Measurements from ENCODE around the gene SLC10A4.
A peak's percentile ranks its signal among the peaks of the same experiment; 100 is the strongest.
"Not testable (repeated sequence)": the region's sequence is repeated elsewhere in the genome, so short reads cannot be mapped to it uniquely, and the experiment has no call there.

The SLC10A4 gene, protein sequence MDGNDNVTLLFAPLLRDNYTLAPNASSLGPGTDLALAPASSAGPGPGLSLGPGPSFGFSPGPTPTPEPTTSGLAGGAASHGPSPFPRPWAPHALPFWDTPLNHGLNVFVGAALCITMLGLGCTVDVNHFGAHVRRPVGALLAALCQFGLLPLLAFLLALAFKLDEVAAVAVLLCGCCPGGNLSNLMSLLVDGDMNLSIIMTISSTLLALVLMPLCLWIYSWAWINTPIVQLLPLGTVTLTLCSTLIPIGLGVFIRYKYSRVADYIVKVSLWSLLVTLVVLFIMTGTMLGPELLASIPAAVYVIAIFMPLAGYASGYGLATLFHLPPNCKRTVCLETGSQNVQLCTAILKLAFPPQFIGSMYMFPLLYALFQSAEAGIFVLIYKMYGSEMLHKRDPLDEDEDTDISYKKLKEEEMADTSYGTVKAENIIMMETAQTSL

GRCh38 chr4:48483006-48483776, at the start of gene SLC10A4:
Gene SLC10A4 (plus strand): TSS chr4:48483343. CDS start chr4:48483562, 219 bp downstream.
- H3K4me3 ChIP-seq (ENCODE audit: control insufficient read depth, low read depth, low read length) = no peak within 1 kb of the TSS
- TF ChIP-seq CTCF (IDR thresholded peaks at IDR 0.05; ENCODE audit: control insufficient read depth, insufficient read depth, low read depth, low read length, missing control alignments) = no peak
- DNase-seq (ENCODE audit: low read depth) = no peak

GRCh38 chr4:48436318-48436717, 46.8 kb upstream of the SLC10A4 start:
- no peak for TF ChIP-seq CTCF (IDR thresholded peaks at IDR 0.05; ENCODE audit: control insufficient read depth, insufficient read depth, low read depth, low read length, missing control alignments)
- DNase-seq (ENCODE audit: low read depth) = no peak
- H3K4me3 ChIP-seq (ENCODE audit: control insufficient read depth, low read depth, low read length) = no peak overlapping the region

GRCh38 chr4:48439988-48440387, 43.2 kb upstream of the SLC10A4 start:
- TF ChIP-seq CTCF (IDR thresholded peaks at IDR 0.05; ENCODE audit: control insufficient read depth, insufficient read depth, low read depth, low read length, missing control alignments) = no peak
- DNase-seq (ENCODE audit: low read depth) = no peak
- no peak overlapping the region for H3K4me3 ChIP-seq (ENCODE audit: control insufficient read depth, low read depth, low read length)

GRCh38 chr4:48440914-48441313, 42.2 kb upstream of the SLC10A4 start:
- H3K4me3 ChIP-seq (ENCODE audit: control insufficient read depth, low read depth, low read length); DNase-seq (ENCODE audit: low read depth): not testable (repeated sequence)

DNA sequence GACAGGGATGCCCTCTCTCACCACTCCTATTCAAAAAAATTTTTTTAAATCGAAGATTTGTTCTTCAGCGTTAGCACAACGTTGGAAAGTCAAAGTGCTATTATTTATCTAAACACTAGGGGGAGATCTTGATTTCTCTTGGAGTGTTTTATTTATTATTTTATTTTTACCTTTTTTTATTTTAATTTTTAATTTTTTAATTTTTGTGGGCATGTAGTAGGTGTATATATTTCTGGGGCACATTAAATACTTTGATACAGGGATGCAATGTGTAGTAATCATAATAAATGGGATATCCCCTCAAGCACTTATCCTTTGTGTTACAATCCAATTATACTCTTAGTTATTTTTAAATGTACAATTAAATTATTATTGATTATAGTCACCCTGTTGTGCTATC, 37.4 kb upstream of the SLC10A4 start:
- TF ChIP-seq CTCF (IDR thresholded peaks at IDR 0.05; ENCODE audit: control insufficient read depth, insufficient read depth, low read depth, low read length, missing control alignments) = peak; percentile 38
- DNase-seq (ENCODE audit: low read depth) = no peak

DNA sequence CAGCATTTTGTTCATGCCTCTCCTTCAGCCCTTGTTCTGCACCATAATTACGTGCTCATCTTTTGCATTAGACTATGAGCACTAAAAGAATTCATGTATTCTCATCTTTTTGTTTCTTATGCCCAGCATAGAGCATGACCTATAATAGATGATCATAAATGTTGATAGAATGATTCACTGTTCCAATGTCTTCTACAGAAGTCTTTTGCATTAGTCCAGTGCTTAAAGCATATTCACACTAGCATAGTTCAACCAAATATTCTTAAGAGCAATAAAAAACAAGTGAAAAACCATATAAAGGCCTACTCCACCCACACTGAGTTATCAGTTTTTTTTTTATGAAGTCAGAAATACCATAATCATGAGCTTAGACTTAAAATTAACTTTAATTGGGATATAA, 36.5 kb upstream of the SLC10A4 start:
- no peak for TF ChIP-seq CTCF (IDR thresholded peaks at IDR 0.05; ENCODE audit: control insufficient read depth, insufficient read depth, low read depth, low read length, missing control alignments)
- H3K4me3 ChIP-seq (ENCODE audit: control insufficient read depth, low read depth, low read length) = no peak overlapping the region
- DNase-seq (ENCODE audit: low read depth) = peak; percentile 4

More for the DNA sequence above, 37.4 kb upstream of the SLC10A4 start:
- H3K4me3 ChIP-seq (ENCODE audit: control insufficient read depth, low read depth, low read length) = no peak overlapping the region

GRCh38 chr4:48449151-48449550, 34.0 kb upstream of the SLC10A4 start:
- no peak for TF ChIP-seq CTCF (IDR thresholded peaks at IDR 0.05; ENCODE audit: control insufficient read depth, insufficient read depth, low read depth, low read length, missing control alignments)

More at GRCh38 chr4:48449151-48449550, 34.0 kb upstream of the SLC10A4 start:
- no peak for DNase-seq (ENCODE audit: low read depth)
- no peak overlapping the region for H3K4me3 ChIP-seq (ENCODE audit: control insufficient read depth, low read depth, low read length)
